GM23248 (cell line): Measurements from ENCODE around the gene EMC10.

ENCODE experiments used
- EZH2 ChIP-seq: fragments of 200-600 bp; sonication (generic); IDR thresholded peaks from 2 replicates; pipeline ENCODE4 v1.6.1; 2018; ENCODE audit warnings: antibody characterized with exemption, mild to moderate bottlenecking; ENCODE audit not compliant: insufficient read depth, poor library complexity, severe bottlenecking
- EZH2phosphoT487 ChIP-seq: fragments of 200-600 bp; sonication (generic); IDR thresholded peaks from 2 replicates; pipeline ENCODE4 v1.6.1; 2018; ENCODE audit warnings: antibody characterized with exemption, moderate library complexity, mild to moderate bottlenecking, low read depth; ENCODE audit not compliant: insufficient read depth

DNA sequence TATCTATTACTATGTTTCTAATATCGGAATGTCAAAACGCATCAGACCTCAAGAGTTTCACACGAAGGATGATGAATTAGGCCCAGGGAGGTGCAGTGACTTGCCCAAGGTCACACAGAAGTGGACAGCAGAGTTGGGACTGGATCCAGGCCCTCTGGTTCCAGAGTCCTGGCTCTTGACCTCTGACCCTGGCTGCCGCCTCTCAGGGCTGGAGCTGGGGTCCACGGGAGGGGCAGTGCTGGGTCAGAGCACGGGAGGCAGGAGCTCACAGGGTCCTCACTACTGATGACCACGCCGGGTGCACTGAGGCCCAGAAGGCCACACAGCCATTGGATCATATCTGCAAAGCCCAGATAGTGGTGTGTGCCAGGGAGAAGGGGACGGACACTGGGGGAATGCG, 46.6 kb downstream of the EMC10 start:
- TF ChIP-seq EZH2 (no peak), EZH2phosphoT487 (no peak)
